Measurements from ENCODE around the gene TNFAIP8L2.
"Not testable (repeated sequence)": the region's sequence is repeated elsewhere in the genome, so short reads cannot be mapped to it uniquely, and the experiment has no call there.

The TNFAIP8L2 gene

DNA sequence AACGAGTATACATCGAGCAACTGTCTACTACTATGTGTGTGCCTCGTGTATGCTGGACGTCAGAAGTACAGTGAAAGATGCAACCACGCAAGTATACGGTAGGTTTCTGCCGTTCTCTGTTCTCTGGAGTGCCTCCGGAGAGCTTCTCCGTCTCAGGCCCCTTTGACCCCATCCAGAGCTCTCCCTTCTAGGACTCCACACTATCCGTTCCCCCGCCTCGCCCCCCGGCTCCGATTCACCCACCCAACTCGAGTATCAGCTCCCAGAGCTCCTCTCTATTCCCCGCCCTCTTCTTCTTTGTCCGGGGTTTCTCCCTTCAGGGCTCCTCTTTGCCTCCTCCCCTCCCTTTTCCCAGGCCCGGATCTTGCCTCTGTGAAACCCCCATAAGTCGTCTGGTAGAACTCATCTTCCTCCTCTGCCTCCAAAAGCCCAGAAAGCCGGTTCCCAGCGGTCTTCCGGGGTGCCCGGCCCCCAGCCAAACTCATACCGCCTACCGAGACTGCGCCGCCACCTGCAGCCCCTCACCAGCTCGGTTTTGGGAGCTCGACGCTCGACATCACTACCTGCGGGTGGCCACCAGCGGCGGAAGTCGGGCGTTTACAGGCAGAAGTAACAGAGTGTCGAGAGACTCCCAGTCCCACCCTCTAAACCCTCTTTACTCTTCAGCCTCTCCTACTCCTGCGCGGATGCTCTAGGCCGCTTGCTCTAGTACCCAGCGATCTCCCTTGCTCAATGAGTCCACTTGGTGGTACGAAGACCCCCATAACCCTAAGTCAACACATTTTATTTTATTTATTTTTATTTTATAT lies 33.4 kb downstream of the TNFAIP8L2 start, which contains the start of gene VPS72:
Gene VPS72 (minus strand): TSS at position 561 of the 809 bp plus-strand sequence. CDS start 76 bp downstream, at position 485.
- DNase-seq (ENCODE audit: low spot score): peak; percentile 85

DNA sequence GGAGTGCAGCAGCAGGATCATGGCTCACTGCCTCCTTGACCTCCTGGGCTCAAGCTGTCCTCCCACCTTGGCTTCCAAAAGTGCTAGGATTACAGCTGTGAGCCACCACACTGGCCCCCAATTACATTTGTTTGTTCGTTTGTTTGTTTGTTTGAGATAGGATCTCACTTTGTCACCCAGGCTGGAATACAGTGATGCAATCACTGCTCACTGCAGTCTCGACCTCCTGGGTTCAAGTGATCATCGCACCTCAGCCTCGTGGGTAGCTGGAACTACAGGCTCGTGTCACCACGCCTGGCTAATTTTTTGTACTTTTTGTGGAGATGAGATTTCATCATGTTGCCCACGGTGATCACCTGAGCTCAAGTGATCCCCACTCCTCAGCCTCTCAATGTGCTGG lies 35.6 kb downstream of the TNFAIP8L2 start:
- no peak for DNase-seq (ENCODE audit: low spot score)

DNA sequence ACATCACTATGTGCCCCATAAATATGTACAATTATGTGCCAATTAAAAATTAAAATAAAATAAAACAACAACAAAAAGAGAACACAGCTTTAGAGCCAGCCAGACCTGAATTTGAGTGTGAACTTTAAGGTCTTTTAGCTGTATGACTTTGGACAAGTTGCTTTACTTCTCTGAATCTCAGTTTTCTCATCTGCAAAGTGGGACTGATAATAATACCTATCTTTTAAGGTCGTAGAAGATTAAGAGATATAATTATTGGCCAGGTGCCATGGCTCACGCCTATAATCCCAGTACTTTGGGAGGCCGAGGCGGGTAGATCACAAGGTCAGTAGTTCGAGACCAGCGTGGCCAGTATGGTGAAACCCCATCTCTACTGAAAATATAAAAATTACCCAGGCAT lies 36.9 kb downstream of the TNFAIP8L2 start:
- DNase-seq (ENCODE audit: low spot score): no peak

DNA sequence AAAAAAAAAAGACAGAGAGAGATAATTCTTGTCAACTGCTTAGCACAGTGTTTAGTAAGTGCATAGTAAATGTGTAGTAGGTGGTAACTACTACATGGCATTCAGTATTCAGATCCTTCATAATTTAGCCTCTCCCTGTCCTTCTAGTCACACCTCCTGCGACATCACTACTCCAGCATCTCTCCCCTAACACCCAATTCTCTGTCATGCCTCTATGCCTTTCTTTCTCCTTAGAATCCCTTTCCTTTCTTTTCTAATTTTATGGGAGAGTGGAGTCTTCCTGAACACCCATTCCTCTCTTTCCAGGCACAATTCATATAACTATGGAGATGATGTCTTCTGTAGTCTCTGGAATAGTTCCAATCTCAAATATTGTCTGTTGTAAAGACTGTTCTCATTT lies 37.4 kb downstream of the TNFAIP8L2 start:
- DNase-seq (ENCODE audit: low spot score): no peak

DNA sequence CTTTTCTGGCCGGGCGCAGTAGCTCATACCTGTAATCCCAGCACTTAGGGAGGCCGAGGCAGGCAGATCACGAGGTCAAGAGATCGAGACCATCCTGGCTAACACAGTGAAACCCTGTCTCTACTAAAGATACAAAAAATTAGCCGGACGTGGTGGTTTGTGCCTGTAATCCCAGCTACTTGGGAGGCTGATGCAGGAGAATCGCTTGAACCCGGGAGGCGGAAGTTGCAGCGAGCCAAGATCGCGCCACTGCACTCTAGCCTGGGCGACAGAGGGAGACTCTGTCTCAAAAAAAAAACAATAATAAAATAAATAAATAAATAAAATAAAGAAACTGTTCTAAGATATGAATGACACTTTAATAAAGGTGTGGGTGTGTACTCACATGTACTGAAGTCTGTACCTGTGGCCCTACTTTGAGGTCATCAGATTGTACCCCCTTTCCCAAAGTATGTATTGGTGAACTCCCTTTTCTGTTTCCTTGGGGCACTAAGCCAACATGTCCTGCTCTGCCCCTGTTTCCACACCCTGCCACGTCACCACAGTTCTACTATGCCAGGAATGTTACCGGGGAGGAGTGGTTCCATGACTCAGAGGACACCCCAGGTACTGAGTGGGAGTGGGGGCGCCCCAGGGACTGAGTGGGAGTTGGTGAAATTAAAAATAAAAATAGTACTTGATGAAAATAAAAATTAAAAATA lies 38.6 kb downstream of the TNFAIP8L2 start:
- not testable (repeated sequence) for DNase-seq (ENCODE audit: low spot score)

DNA sequence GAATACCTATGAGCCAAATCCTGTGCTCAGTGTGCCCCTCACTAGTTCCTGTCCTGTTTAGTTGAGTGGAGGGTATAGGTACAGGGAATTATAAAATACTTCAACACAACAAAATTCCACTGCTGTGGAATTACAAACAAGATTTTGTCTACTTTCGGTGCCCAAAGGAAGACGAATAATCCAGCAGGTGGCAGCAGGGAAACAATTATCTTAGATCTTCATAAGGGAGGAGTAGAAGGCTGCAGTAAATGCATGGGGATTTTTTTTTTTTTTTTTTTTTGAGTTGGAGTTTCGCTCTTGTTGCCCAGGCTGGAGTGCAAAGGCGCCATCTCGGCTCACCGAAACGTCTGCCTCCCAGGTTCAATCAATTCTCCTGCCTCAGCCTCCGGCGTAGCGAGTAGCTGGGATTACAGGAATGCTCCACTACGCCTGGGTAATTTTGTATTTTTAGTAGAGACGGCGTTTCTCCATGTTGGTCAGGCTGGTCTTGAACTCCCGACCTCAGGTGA lies 39.9 kb downstream of the TNFAIP8L2 start:
- DNase-seq (ENCODE audit: low spot score): peak; percentile 70

DNA sequence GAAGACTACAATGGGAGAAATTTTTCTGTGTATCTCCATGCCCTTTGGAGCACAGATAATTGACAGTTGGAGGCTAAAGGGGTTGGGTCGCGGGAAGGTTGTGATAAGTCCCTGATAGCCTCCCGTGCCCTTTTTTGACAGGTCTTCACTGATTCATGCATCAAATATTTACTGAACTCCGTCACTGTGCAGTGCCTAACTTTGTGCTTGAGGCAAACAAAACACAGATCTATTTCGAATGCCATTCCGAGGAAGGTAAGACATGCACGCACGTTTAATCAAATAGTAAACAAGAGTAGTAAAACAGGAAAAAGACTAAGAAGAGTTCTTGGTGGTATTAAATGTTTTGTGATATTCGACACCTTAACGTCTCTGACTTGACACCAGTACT lies 41.4 kb downstream of the TNFAIP8L2 start:
- DNase-seq (ENCODE audit: low spot score): no peak

DNA sequence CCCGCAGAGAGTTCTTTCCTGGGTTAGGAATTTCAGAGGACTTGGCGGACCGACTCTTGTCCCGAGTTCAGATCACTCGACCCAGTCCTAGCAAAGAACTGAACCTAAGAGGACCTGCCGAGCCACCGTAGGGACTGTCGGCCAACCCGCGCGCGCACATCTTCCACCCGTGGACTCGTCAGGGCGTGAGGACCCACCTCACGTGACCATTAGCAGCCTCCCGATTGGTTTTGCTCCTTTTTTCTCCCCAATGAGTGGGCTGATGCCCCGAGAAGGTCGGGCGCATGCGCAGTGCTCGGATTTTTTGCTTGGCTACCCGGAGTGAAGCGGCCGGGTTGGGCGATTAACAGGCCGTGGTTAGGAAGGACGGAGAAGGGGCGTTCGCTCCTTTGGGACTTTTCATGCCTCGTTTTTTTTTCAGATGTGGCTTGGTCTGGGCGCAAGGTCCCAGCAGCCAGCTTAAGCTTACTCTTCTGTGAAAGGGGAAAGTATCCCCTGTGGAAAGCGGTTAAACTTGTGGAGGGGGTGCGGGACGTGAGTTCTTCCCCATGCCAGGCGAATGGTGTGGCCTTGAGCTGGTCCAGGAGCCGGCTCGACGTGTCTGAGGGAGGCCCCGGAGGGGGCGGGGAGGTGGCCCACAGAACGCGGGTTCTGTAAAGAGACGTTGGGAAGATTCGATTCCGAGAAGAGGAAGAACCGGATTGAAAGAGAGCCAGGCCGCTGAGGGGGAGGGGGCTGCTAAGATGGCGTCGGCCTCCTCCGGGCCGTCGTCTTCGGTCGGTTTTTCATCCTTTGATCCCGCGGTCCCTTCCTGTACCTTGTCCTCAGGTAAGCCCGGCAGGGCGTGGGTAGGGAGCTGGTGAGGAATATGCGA lies 42.0 kb downstream of the TNFAIP8L2 start, which contains the start of gene PIP5K1A:
Gene PIP5K1A (plus strand): TSS at position 299 of the 874 bp plus-strand sequence. CDS start 445 bp downstream, at position 744.
- DNase-seq (ENCODE audit: low spot score): peak; percentile 99

DNA sequence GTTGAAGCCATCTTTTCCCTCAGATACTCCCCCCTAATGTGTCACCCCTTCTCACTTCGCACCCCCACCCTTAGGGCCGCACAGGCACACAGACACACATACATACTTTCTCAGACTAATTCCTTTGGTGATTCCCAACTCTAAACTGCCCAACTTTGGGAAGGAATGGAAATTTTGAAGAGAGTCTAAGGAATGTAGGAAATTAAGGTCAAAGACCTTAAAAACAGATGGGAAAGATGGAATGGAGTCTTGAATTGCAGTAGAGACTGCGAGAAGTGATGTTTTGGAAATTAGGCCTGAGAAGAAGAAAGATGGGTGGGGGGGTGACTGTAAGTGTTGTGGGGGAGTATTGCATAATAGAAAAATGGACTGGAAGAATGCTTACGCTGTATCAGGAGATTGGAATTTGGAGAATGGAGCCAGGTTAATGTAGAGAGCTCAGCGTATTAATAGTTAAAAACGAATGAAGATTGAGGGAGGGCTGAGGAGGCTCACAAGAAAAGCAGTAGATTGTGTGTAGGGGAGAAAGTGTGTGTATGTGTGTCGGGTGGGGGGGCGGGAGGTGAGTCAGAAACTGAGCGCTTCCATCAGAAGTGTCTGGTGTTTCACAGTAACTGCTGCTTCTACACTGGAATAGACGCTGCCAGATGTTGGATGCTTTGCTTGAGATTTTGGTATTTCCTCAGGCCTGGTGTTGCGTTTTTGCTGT lies 43.6 kb downstream of the TNFAIP8L2 start:
- peak; percentile 56 for DNase-seq (ENCODE audit: low spot score)

DNA sequence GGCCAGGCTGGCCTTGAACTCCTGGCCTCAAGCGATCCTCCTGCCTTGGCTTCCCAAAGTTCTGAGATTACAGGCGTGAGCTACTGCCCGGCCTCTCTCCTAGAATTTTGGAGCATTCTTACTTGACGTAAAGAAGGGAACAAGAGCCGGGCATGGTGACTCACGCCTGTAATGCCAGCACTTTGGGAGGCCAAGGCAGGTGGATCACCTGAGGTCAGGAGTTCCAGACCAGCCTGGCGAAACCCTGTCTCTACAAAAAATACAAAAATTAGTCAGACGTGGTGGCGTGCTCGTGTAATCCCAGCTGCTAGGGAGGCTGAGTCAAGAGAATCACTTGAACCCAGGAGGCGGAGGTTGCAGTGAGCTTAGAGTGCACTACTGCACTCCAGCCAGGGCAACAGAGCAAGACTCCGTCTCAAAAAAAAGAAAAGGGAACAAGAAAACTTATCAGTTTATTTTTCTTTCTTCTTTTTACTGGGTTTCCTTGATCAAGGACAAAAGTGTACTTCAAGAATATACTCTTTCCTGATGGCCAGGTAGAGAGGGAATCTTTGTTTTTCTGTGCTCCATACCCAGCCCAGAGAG lies 49.0 kb downstream of the TNFAIP8L2 start:
- not testable (repeated sequence) for DNase-seq (ENCODE audit: low spot score)

Measured in CD4-positive, alpha-beta T cell treated with Interleukin-2 at 100 ng/mL for 4 hours (primary cell).